Fibroblast of lung (primary cell): ENCODE measurements around the gene RAB3IP.
"Not testable (repeated sequence)": the region's sequence is repeated elsewhere in the genome, so short reads cannot be mapped to it uniquely, and the experiment has no call there.

Experiments
- EZH2 ChIP-seq: IDR thresholded peaks from 2 replicates; pipeline ENCODE4 v1.5.1; 2012; ENCODE audit warnings: low read length, control low read depth, mild to moderate bottlenecking; ENCODE audit errors: missing control alignments
- TF ChIP-seq, protein P1 (sequence below), 2 donors: IDR thresholded peaks in 1 of 2; conservative IDR thresholded peaks in 1 of 2; 1 replicate in 1 of 2; 2 replicates in 1 of 2; pipeline ENCODE4 v1.5.1; 2011 to 2012; ENCODE audit warnings: low read length in 2 of 2, control low read depth in 1 of 2, inconsistent platforms in 1 of 2, low read depth in 1 of 2, mild to moderate bottlenecking in 1 of 2

DNA sequence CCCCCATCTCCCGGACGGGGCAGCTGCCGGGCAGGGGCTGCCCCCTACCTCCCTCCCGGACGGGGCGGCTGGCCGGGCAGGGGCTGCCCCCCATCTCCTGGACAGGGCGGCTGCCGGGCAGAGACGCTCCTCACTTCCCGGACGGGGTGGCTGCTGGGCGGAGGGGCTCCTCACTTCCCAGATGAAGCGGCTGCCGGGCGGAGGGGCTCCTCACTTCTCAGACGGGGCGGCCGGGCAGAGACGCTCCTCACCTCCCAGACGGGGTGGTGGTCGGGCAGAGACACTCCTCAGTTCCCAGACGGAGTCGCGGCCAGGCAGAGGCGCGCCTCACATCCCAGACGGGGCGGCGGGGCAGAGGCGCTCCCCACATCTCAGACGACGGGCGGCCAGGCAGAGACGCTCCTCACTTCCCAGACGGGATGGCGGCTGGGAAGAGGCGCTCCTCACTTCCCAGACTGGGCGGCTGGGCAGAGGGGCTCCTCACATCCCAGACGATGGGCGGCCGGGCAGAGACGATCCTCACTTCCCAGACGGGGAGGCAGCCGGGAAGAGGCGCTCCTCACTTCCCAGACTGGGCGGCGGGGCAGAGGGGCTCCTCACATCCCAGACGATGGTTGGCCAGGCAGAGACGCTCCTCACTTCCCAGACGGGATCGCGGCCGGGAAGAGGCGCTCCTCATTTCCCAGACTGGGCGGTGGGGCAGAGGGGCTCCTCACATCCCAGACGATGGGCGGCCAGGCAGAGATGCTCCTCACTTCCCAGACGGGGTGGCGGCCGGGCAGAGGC, 114.7 kb downstream of the RAB3IP start:
- TF ChIP-seq, protein P1, sequence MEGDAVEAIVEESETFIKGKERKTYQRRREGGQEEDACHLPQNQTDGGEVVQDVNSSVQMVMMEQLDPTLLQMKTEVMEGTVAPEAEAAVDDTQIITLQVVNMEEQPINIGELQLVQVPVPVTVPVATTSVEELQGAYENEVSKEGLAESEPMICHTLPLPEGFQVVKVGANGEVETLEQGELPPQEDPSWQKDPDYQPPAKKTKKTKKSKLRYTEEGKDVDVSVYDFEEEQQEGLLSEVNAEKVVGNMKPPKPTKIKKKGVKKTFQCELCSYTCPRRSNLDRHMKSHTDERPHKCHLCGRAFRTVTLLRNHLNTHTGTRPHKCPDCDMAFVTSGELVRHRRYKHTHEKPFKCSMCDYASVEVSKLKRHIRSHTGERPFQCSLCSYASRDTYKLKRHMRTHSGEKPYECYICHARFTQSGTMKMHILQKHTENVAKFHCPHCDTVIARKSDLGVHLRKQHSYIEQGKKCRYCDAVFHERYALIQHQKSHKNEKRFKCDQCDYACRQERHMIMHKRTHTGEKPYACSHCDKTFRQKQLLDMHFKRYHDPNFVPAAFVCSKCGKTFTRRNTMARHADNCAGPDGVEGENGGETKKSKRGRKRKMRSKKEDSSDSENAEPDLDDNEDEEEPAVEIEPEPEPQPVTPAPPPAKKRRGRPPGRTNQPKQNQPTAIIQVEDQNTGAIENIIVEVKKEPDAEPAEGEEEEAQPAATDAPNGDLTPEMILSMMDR (conservative IDR thresholded peaks at IDR 0.05 in 1 of 2, IDR thresholded peaks at IDR 0.05 in 1 of 2; ENCODE audit: low read depth in 1 of 2, low read length in 2 of 2), result not testable (repeated sequence)
- not testable (repeated sequence) for TF ChIP-seq EZH2
